Mesendoderm (in vitro differentiated cells): ENCODE measurements around the gene P2RY13.

Source experiments
- DNase-seq: peaks from one replicate; pipeline ENCODE4 v3.0.0; 2013
- H2AK5ac ChIP-seq: 2 replicates; pipeline ENCODE4 v1.6.1; 2013; ENCODE audit warnings: low read length, inconsistent platforms
- H2BK120ac ChIP-seq: 2 replicates; pipeline ENCODE4 v1.6.1; 2013; ENCODE audit warnings: low read depth, mild to moderate bottlenecking, low read length, moderate library complexity, mixed read lengths
- H2BK15ac ChIP-seq: replicated peaks from 2 replicates; pipeline ENCODE4 v1.6.1; 2013; ENCODE audit warnings: low read depth, mild to moderate bottlenecking, moderate library complexity
- H2BK5ac ChIP-seq: 2 replicates; pipeline ENCODE4 v1.6.1; 2013; ENCODE audit warnings: low read length, inconsistent platforms
- H3K18ac ChIP-seq: 2 replicates; pipeline ENCODE4 v1.6.1; 2013; ENCODE audit warnings: mild to moderate bottlenecking, low read length, mixed read lengths
- H3K23ac ChIP-seq: one replicate; pipeline ENCODE4 v1.6.1; 2013; ENCODE audit warnings: low read length
- H3K27ac ChIP-seq: 2 replicates; pipeline ENCODE4 v1.5.1; 2013; ENCODE audit warnings: low read depth, mild to moderate bottlenecking, inconsistent platforms, low read length, moderate library complexity
- H3K27me3 ChIP-seq: 2 replicates; pipeline ENCODE4 v1.6.1; 2013; ENCODE audit warnings: low read length, control low read depth, mild to moderate bottlenecking, inconsistent platforms; ENCODE audit not compliant: insufficient read depth, poor library complexity
- H3K36me3 ChIP-seq: 2 replicates; pipeline ENCODE4 v1.6.1; 2013; ENCODE audit warnings: low read length, inconsistent platforms; ENCODE audit not compliant: control insufficient read depth, insufficient read depth
- H3K4ac ChIP-seq: one replicate; pipeline ENCODE4 v1.6.1; 2013; ENCODE audit warnings: low read depth, mild to moderate bottlenecking, low read length, moderate library complexity
- H3K4me1 ChIP-seq: 2 replicates; pipeline ENCODE4 v1.6.1; 2013; ENCODE audit warnings: low read depth, low read length, inconsistent platforms; ENCODE audit not compliant: control insufficient read depth
- H3K4me2 ChIP-seq: 2 replicates; pipeline ENCODE4 v1.6.1; 2013; ENCODE audit warnings: low read length
- H3K4me3 ChIP-seq: 2 replicates; pipeline ENCODE4 v1.5.1; 2013; ENCODE audit warnings: mild to moderate bottlenecking, low read length
- H3K56ac ChIP-seq: one replicate; pipeline ENCODE4 v1.6.1; 2013; ENCODE audit warnings: low read length
- H3K79me1 ChIP-seq: 2 replicates; pipeline ENCODE4 v1.6.1; 2013; ENCODE audit warnings: low read length, inconsistent platforms
- H3K79me2 ChIP-seq: 2 replicates; pipeline ENCODE4 v1.6.1; 2013; ENCODE audit warnings: mild to moderate bottlenecking, low read length; ENCODE audit not compliant: control insufficient read depth, insufficient read depth
- H3K9ac ChIP-seq: 2 replicates; pipeline ENCODE4 v1.6.1; 2013; ENCODE audit warnings: low read length, inconsistent platforms
- H4K5ac ChIP-seq: one replicate; pipeline ENCODE4 v1.6.1; 2013; ENCODE audit warnings: low read length
- H4K8ac ChIP-seq: one replicate; pipeline ENCODE4 v1.6.1; 2013; ENCODE audit warnings: low read depth, mild to moderate bottlenecking, control low read depth, low read length, moderate library complexity
- WGBS: extraction: QIAGEN DNeasy Blood & Tissue Kit; methylation state at CpG from one replicate; pipeline ENCODE4 v1.1.7; 2013; ENCODE audit warnings: low lambda C conversion rate, missing lambda C conversion rate; ENCODE audit not compliant: insufficient coverage; ENCODE audit errors: extremely low coverage; 5-methylcytosine and 5-hydroxymethylcytosine counted together

The P2RY13 gene

DNA sequence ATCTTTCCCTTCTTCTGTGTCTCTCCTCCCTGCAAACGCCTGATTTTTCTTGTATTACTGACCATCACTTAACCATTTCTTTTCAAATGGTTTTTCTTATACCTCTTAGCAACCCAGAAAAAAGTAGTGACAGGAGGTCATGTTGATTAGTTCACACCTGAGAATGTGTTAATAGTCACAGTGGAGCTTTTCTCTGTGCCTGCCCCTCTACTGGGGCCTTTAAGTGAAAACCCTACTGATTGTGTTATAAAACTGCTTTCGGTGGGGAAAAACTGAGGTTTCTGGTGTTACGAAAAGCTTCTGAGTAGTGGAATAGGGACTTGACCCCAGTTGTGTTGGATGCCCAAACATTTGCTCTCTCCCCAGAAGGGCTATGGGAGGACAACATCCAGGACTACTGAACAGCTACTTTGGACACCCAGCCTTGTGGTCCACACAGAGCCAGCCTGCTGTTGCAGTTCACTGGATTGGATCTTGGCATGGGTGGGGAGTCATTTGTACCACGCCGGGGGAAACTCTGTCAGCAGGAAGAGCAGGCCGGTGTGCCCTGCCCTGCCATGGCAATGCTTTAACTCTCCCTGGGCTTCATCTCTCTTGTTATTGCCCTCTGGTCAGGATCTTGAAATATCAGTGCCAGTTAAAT, 23.1 kb downstream of the P2RY13 start:
- Histone ChIP-seq H4K8ac (no peak overlapping the region), H2BK120ac (no peak overlapping the region), H3K79me2 (no peaks in the 10 kb centered on the region), H2BK5ac (no peak overlapping the region), H3K9ac (peak overlapping the region; percentile 22), H3K79me1 (no peaks in the 10 kb centered on the region), H3K23ac (no peak overlapping the region), H3K27me3 (no peaks in the 10 kb centered on the region), H2AK5ac (peak overlapping the region; percentile 70), H3K27ac (no peak overlapping the region), H3K4me1 (peaks cover 16% of the 10 kb centered on the region), H3K56ac (peak overlapping the region; percentile 45), H3K4me2 (no peak overlapping the region), H3K36me3 (no peaks in the 10 kb centered on the region), H4K5ac (no peak overlapping the region), H3K18ac (no peak overlapping the region), H2BK15ac (no peak overlapping the region), H3K4ac (no peak overlapping the region), H3K4me3 (no peak overlapping the region)
- no CpG with 5 or more reads among the region's 6 CpGs for WGBS
- peak; percentile 71 for DNase-seq

GRCh38 chr3:151305775-151306151, 23.6 kb downstream of the P2RY13 start:
- WGBS, result no CpG with 5 or more reads among the region's 4 CpGs
- H4K8ac ChIP-seq, result no peak overlapping the region
- no peaks in the 10 kb centered on the region for H3K79me1 ChIP-seq
- no peak overlapping the region for H3K4me2 ChIP-seq
- H3K18ac ChIP-seq, result no peak overlapping the region
- no peak overlapping the region for H3K23ac ChIP-seq
- no peak overlapping the region for H4K5ac ChIP-seq
- H3K4me3 ChIP-seq, result no peak overlapping the region
- H2AK5ac ChIP-seq, result no peak overlapping the region
- peak overlapping the region; percentile 10 for H3K56ac ChIP-seq
- no peaks in the 10 kb centered on the region for H3K79me2 ChIP-seq
- DNase-seq, result peak; percentile 56
- no peak overlapping the region for H3K27ac ChIP-seq
- H2BK120ac ChIP-seq, result no peak overlapping the region
- H2BK5ac ChIP-seq, result no peak overlapping the region
- H3K36me3 ChIP-seq, result no peaks in the 10 kb centered on the region
- H3K27me3 ChIP-seq, result no peaks in the 10 kb centered on the region
- no peak overlapping the region for H3K9ac ChIP-seq
- peaks cover 16% of the 10 kb centered on the region for H3K4me1 ChIP-seq
- peak overlapping the region; percentile 36 for H3K4ac ChIP-seq
- no peak overlapping the region for H2BK15ac ChIP-seq

- Histone ChIP-seq H3K4me3 (no peak overlapping the region), H2AK5ac (no peak overlapping the region), H3K4me1 (peaks cover 16% of the 10 kb centered on the region), H3K36me3 (no peaks in the 10 kb centered on the region), H3K79me2 (no peaks in the 10 kb centered on the region), H2BK5ac (no peak overlapping the region), H3K18ac (no peak overlapping the region), H3K27ac (no peak overlapping the region), H4K8ac (no peak overlapping the region), H2BK15ac (no peak overlapping the region), H3K27me3 (no peaks in the 10 kb centered on the region), H3K4ac (peak overlapping the region; percentile 36), H3K56ac (peak overlapping the region; percentile 10), H3K4me2 (no peak overlapping the region), H2BK120ac (no peak overlapping the region), H3K9ac (no peak overlapping the region), H3K79me1 (no peaks in the 10 kb centered on the region), H4K5ac (no peak overlapping the region), H3K23ac (no peak overlapping the region)
- peak; percentile 99 for DNase-seq
- no CpG with 5 or more reads among the region's 7 CpGs for WGBS
Observed at GRCh38 chr3:151305060-151305774, 24.1 kb downstream of the P2RY13 start.

- Histone ChIP-seq H3K56ac (no peak overlapping the region), H3K4me1 (peaks cover 16% of the 10 kb centered on the region), H2AK5ac (no peak overlapping the region), H3K79me1 (no peaks in the 10 kb centered on the region), H4K8ac (no peak overlapping the region), H3K9ac (no peak overlapping the region), H3K23ac (no peak overlapping the region), H2BK15ac (no peak overlapping the region), H3K4ac (no peak overlapping the region), H4K5ac (no peak overlapping the region), H3K27ac (no peak overlapping the region), H3K79me2 (no peaks in the 10 kb centered on the region), H3K4me2 (no peak overlapping the region), H3K27me3 (no peaks in the 10 kb centered on the region), H3K18ac (no peak overlapping the region), H3K4me3 (no peak overlapping the region), H2BK120ac (no peak overlapping the region), H2BK5ac (no peak overlapping the region), H3K36me3 (no peaks in the 10 kb centered on the region)
- WGBS, result no CpG with 5 or more reads among the region's 2 CpGs
- DNase-seq, result no peak
Observed at GRCh38 chr3:151303751-151304150, 25.6 kb downstream of the P2RY13 start.

DNA sequence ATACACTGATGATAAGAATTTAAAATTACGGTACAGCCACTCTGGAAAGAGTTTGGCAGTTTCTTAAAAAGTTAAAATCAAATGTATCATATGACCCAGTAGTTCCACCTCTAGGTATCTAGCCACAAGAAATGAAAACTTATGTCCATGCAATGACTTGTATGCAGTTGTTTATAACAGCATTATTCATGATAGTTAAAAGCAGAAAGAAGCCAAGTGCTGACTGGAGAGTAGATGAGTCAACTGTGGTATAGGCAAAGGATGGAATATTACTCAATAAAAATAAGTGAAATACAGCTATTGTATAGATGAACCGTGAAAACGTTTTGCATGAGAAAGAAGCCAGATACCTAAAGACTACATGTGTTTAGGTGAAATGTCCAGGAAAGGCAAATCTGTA, 27.6 kb downstream of the P2RY13 start:
- DNase-seq, result no peak
- H3K27me3 ChIP-seq, result no peaks in the 10 kb centered on the region
- no peak overlapping the region for H3K9ac ChIP-seq
- no peak overlapping the region for H2BK15ac ChIP-seq
- H4K5ac ChIP-seq, result no peak overlapping the region
- H3K36me3 ChIP-seq, result no peaks in the 10 kb centered on the region
- no CpG with 5 or more reads among the region's 3 CpGs for WGBS
- no peak overlapping the region for H3K4ac ChIP-seq
- no peak overlapping the region for H3K23ac ChIP-seq
- no peak overlapping the region for H3K18ac ChIP-seq
- no peak overlapping the region for H2BK5ac ChIP-seq
- H2BK120ac ChIP-seq, result no peak overlapping the region
- no peaks in the 10 kb centered on the region for H3K79me2 ChIP-seq
- H4K8ac ChIP-seq, result no peak overlapping the region
- no peaks in the 10 kb centered on the region for H3K79me1 ChIP-seq
- H3K4me2 ChIP-seq, result no peak overlapping the region
- no peak overlapping the region for H3K56ac ChIP-seq
- no peak overlapping the region for H3K4me3 ChIP-seq
- H3K27ac ChIP-seq, result no peak overlapping the region
- H2AK5ac ChIP-seq, result no peak overlapping the region
- peaks cover 16% of the 10 kb centered on the region for H3K4me1 ChIP-seq
